Activated CD4-positive, CD25-positive, alpha-beta regulatory T cell treated with anti-CD3 and anti-CD28 coated beads, Interleukin-2, amount 50 U/mL, for 16 hours (primary cell): ENCODE results near the gene OR52H1.
"Not testable (repeated sequence)": the region's sequence is repeated elsewhere in the genome, so short reads cannot be mapped to it uniquely, and the experiment has no call there.

Experiments
- DNase-seq: peaks from one replicate; pipeline ENCODE4 v3.0.0-alpha.2; 2020; ENCODE audit warnings: low read depth, low spot score

Gene OR52H1

DNA sequence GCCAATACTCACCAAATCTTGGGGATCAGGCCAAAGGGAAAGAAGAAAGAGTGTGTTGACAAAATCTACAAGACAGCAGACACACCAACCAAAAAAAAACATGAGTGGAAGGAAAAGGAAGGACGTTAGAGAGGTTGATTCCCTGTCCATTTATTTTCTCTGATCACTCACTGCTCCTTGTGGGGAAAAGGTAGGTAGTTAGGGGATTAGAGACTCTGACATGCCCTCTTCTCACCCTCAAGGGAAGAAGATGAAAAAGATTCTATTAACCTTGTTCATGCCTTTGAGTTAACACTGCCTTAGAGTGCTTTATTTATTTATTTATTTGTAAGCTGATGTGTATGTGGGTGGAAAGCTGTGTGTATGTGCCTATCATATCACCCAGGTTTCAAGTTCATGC lies at the start of gene OR52H1:
OR52H1 (minus strand) TSS at position 101 of the 400 bp plus-strand sequence. CDS start 3,035 bp downstream, outside the sequence.
- DNase-seq, result no peak

DNA sequence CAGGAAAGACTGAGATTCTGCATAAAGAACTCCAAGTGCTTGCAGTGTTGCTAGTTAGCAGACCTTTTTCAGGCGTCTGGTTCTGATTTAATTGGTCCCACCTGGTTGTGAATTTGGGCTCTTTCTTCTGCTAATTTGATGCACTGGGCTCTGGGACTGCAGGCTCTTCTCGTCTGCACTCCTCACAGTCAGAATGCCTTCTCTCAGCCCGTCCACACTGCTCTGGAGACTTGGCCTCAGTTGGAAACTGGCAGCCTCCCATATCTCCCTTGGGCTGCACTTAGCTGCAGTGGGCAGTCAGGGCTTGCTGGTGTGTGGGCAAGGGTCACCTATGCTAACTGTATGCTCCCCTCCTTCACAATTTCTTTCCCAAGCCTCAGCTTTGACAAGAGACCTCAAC lies 49.6 kb upstream of the OR52H1 start:
- DNase-seq, result no peak

DNA sequence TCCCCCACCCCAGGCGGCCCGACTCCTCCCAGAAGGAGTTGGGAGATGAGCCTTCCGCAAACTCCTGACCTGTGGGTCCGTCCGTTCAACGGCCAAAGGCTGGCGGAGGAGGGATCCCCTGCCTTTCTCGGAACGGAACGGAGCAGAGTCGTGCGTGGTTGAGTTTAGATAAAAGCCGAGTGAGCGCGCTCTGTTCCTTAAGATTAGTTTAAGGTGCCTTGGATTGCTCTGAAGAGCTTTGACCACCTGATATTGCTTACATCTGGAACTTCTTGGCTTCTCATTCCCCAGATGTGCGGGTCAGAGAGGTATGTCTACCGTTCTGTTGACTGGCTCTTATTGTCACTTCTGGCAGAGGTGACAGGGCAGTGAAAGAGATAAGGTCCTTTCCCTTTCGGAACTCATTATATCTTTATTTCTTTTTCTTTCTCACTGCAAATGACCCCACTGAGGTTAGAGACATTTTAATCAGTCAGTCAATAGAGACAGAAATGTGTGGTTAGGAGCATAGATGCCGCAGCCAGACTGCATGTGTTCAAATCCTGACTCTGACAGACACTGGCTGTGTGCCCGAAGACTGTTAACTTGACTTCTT lies 48.4 kb upstream of the OR52H1 start, which contains the start of gene TRIM6:
TRIM6 (plus strand) TSS at position 31 of the 595 bp plus-strand sequence; CDS start at position 292, 261 bp downstream.
- no peak for DNase-seq

DNA sequence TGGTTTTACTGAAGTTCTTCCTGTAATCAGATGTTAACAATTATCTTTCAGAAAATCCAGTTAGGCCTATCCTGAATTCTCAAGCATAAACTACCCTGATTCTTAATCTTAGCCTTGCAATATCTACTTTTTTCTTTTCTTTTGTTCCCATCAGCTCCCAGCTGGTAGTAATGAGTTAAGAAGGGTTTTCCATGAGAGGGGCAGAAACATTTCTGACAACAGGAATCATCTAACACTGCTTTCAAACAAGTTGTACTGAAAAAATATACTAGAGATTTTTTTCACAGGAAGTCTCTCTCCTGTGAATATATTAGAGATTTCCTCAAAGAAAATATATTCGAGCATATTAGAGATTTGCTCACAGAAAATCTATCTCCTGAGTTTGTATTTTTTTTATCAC lies 44.8 kb upstream of the OR52H1 start:
- DNase-seq, result no peak

DNA sequence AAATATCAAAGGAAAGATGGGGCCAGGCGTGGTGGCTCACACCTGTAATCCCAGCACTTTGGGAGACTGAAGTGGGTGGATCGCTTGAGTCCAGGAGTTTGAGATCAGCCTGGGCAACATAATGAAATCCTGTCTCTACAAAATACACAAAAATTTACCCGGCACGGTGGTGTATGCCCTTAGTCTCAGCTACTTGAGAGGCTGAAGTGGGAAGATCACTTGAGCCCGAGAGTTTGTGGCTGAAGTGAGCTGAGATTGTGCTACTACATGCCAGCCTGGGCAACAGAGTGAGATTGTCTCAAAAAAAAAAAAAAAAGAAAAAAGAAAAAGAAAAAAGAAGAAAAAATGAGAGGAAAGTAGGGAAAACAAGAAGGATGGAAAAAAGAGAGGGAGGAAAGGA lies 44.3 kb upstream of the OR52H1 start:
- DNase-seq, result no peak

DNA sequence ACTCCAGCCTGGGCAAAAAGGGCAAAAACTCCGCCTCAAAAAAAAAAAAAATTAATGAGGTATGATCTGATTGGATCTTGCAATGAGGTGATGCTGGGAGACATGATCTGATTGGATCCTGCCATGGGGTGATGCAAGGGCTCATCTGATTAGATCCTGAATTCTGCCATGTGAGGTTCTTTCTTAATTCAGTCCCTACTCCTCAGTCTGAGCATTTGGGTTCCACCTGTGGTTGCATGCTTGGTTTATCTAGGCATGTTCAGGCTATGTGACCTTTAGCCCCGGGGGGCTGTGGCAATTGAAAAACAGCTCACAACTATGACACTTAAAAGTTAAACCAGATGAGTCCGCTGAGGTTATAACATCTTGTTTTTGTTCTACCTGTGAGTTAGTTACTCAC lies 43.3 kb upstream of the OR52H1 start:
- DNase-seq, result no peak

DNA sequence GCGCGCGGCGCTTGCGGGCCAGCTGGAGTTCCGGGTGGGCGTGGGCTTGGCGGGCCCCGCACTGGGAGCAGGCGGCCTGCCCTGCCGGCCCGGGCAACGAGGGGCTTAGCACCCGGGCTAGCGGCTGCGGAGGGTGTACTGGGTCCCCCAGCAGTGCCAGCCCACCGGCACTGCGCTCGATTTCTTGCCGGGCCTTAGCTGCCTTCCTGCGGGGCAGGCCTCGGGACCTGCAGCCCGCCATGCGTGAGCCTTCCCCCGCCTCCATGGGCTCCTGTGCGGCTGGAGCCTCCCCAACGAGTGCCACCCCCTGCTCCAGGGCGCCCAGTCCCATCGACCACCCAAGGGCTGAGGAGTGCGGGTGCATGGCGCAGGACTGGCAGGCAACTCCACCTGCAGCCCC lies 41.6 kb upstream of the OR52H1 start:
- not testable (repeated sequence) for DNase-seq

DNA sequence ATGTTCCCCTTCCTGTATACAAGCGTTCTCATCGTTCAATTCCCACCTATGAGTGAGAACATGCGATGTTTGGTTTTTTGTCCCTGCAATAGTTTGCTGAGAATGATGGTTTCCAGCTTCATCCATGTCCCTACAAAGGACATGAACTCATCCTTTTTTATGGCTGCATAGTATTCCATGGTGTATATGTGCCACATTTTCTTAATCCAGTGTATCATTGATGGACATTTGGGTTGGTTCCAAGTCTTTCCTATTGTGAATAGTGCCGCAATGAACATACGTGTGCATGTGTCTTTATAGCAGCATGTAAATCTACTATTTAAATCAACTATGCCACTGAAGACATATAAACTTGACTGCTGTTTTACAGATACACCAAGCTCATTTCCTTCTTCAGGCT lies 36.1 kb upstream of the OR52H1 start:
- DNase-seq, result not testable (repeated sequence)

DNA sequence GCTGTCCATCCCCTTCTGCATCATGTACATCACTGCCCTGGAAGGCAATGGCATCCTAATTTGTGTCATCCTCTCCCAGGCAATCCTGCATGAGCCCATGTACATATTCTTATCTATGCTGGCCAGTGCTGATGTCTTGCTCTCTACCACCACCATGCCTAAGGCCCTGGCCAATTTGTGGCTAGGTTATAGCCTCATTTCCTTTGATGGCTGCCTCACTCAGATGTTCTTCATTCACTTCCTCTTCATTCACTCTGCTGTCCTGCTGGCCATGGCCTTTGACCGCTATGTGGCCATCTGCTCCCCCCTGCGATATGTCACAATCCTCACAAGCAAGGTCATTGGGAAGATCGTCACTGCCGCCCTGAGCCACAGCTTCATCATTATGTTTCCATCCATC lies 32.7 kb upstream of the OR52H1 start:
- DNase-seq, result no peak

DNA sequence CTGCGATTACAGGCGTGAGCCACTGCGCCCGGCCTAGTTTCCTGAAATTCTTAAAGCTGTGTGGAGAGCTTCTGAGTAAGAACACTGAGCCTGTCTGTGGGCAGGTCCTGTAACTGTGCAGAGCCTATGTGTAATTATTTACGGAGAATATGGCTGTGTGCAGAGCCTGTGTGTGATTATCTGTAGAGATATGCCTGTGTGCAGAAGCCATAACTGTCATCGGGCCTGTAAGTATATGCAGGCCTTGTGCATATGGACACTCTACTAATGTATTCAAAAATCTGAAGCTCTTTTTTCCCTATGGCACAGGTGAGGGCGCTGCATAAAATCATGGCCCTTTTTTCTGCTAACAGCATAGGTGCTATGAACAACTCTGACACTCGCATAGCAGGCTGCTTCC lies 32.2 kb upstream of the OR52H1 start, which contains the start of gene OR52B6:
OR52B6 (plus strand) TSS at position 301 of the 400 bp plus-strand sequence; CDS start at position 301, 0 bp downstream.
- no peak for DNase-seq

DNA sequence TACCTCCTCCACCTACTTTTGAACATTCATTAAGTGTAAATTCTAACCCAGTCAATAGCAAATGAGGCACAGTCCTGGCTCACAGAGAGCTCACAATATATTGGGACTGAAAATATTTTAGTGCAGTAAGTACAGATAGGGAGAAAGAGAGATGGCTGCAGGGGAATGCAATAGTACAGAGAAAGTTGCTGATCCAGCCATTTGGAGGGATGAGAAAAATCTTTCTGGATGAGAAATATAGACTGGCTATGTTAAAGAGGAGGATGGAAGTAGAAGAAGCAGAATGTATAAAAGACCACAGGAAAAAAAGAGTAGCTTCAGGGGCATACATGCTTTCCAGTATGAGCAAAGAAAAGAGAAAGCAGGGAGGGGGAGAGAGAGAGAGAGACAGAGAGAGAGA lies 28.8 kb upstream of the OR52H1 start:
- no peak for DNase-seq

DNA sequence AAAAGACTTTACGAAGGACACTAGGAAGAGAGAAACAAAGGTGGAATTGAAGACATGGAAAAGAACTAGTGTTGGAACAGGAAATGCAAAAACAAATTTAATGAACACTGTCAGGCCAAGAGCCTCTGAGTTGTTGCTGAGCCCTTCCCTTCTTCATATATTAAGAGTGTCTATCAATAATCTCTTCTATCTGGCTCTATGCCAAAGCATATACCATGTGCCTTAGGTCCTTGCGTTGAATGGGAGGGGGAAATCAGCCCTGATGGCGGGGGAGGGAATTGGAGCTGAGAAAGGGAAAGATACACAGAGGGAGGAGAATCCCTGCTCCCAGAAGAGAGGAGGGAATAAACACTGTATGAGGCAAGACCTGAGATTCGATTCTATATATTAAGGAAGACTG lies 26.8 kb upstream of the OR52H1 start:
- DNase-seq, result no peak

DNA sequence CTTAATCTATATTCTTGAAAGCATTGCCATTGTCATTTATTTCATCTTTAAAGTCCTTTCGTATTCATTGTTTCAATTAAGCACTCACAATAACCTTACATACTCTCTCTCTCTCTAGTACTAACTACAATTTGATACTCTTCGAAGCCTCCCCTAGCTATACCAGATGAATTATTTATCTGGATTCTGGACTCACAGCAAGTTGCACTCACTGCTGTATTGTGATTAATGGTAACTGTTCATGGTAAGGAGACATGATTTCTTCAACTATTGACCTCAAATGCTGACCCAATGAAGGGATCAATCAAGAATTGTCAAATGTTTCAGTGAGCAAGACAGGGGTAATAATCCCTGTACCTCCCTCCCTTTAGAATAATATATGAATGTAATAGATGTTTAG lies 26.3 kb upstream of the OR52H1 start:
- no peak for DNase-seq

DNA sequence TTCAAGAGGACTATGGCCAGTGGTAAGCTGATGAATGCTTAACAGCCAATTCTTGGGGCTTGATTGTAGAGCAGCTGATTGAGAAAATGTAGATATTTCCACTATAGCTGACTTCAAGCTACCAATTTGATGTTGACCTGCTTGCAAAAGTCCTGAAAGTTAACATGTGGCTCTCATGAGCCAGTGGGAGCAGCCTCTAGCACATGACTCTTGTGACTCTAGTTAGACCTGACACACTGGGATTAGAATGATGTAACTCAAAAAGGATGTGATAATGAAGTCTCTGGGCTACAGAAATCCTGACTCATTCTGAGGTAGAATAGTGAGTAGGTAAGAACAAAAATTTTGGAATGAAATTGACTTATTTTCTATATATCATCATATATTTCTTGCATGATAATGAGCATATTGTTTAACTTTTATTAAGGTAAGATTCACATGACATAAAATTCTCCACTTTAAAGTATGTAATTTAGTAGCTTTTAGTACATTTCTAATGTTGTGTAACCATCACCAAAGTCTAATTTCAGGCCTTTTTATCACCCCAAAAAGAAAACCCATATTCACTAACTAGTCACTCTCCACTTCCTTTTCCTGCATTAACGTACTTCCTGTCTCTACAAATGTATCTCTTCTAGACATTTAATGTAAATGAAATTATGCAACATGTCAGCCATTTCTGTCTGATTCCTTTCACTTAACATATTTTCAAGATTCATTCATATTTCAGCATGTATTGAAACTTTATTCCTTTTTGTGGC lies 16.1 kb upstream of the OR52H1 start:
- no peak for DNase-seq

DNA sequence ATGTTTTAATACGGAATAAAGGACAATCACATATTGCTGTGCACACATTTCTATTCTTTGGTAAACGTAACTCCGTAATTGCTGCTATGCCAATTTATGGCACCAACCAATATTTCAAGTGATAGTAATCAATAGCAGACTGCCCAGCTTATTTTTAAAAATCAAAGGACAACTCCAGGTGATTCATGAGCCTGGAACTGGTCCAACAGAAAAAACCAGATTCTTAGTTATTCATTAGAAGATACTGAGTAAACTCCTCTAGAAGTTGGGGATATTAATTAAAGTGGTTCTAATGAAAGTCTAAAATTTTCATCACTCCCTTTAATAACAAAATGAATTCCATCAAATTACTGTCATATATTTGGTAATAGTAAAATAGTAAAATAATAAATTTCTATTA lies 9.4 kb upstream of the OR52H1 start:
- no peak for DNase-seq

DNA sequence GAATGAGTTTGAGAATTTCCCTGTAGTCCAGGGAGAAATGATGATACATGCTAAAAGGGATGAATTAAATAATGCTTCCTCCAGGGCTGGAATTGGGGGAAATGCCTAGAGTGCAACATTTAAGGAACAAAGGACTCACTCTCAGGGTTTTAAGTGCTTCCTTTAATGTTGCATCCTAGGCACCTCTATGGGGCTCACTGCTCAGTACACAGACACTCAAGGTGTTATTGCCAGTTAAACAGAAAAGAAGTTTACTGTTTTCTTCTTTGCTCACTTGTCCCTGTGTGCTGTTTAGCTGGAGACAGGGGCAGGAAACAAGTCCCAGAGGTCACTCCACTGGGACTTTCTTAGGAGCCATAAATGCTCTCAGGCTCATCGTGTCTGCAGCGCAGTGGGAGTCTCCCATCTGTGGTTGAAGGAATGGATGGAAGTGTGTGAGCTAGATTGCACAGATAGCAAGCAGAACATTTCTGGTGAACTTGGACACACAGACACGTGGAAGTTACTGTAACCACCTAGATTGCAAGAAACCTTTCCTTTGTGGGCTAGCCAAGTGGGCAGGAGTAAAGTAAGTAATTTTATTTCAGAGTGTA lies 8.4 kb upstream of the OR52H1 start:
- DNase-seq, result no peak

DNA sequence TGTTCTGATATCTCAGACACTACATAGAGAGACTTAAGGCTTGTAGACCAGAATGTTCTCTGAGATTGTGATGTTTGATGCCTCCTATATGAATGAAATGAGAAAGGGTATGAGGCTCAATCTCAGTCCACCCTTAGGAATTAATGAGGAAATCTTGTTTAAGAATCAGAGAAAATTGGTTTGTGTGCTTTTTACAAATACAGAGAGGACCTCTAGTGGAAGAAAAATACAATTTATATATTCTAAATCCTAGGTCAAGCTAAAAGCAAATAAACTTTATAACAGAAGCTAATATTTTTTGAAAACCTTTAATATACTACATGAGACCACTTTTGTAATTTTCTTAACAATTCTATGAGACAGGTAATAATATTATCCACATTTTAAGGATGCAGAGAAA lies 5.0 kb upstream of the OR52H1 start:
- DNase-seq, result no peak

DNA sequence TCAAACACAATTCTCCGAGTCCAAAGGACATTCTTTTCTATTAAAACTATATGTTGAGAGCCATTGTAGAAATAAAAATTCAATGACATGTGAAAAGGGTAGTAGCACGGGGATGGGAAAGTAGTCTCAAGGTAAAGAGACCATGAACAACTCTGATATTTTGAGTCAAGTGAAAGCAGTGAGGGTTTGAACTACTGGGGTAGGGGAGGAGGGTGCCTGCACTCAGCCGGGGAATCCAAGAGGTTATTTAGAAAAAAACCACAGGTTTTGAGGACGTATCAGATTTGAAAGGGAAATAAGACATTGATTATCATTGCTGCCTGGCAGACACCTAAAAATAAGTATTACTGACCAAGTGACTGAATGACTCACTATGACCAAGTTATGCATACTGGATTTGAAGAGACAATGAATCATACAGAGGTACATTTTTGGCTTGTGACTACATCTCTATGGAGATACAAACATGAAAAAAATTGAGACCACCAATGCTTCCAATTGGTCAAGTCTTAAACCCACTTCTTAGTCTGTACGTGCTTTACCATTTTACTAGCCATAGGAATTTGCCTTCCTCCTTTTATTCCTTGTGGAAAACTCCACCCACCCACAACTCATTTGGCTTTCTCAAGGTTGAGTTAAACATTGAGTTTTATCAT lies 2.2 kb upstream of the OR52H1 start:
- no peak for DNase-seq

DNA sequence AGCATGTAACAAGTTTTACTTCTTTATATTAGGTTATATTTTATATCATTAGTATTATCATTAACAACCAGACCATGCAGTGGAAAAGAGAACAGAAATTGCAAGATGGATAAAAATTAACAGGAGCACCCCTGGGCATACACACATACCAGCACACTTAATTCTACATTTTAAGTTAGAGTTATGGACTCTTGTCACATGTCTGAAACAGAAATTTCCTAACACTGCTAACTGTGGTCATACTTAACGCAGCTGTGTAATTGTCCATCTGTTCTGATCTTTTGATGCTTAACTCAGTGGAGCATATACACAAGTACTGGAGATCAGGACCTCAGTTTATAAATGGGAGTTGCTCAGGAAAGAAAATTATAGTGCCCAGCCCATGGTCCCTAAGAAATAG lies 358 bp downstream of the OR52H1 start:
- DNase-seq, result no peak

DNA sequence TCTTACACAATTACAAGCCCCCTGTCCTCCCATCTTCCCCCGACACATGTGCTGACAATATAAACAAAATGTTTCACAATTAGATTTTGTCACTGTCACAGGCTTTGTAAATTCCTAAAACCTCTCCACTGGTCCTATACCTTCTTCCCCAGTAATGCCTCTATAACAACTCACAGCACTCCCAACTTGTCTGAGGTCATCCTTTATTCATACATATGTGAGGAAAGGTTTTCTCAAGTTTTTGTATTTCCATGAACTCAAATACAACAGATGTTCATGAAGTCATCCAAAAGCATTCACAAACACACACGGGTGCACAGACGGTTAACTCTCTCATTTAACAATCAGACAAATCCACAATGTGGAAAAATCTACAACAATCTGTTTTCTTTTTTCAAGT lies 1.9 kb downstream of the OR52H1 start:
- no peak for DNase-seq

DNA sequence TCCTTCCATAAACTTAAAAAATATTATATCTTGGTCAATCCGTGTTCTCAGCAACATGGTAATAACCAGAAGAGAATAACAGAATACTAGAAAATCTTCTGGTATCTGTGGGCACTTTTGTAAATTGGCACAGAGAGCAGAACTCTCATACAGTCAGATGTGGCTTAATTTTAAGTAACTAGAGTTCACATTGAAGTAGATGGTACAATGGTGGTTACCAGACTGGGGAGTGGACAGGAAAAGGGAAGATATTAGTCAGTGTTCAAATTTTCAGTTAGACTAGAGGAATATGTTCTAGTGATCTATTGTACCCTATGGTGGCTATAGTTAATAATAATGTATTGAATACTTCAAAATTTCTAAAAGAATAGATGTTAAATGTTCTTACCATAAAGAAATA lies 6.9 kb downstream of the OR52H1 start:
- no peak for DNase-seq

DNA sequence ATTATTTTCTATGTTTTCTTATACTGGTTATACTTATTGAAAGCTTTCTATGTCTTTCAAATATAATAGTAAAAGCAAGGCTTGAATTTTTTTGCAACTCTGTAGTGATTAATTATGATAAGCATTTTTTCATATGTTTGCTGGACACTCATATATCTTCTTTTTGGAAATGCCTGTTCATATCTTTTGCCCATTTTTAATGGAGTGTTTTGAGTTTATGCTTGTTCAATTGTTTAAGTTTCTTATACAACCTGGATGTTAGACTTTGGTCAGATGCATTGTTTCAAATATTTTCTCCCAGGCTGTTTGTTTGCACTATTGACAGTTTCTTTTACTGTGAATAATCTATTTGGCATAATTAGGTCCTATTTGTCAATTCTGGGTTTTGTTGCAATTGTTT lies 11.9 kb downstream of the OR52H1 start:
- no peak for DNase-seq
